Measurements from ENCODE around the gene UBXN1. TPM values are rescaled to one million over a fixed set of nuclear protein-coding genes. Genes with fewer than 3 reads are reported as not detected.

UBXN1 gene
- total RNA-seq, 1 experiment from 2014 or later = 153 TPM

DNA sequence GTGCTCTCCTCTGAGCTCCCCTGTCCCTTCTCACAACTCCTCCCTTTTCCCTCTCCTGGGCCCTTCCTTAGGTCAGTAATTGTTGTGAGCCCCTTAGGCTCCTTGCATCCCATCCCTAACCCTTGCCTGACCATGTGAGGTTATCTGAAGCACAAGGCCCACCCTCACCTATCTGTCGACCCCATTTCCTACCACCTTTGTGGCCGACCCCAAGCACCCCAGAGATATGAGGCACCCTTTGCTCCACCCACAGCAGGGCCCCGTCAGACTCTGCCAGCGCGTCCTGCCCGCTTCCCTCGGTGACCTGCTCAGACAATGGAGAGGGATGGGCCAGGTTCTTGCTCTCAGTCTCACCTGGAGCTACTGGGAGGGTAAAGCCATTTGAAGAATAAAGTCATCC, 29.9 kb upstream of the UBXN1 start:
- Mint-ChIP-seq H3K36me3 (ENCODE audit: insufficient read depth, unreplicated experiment) (peaks cover 49% of the 10 kb centered on the region), H3K27ac (ENCODE audit: low read depth, unreplicated experiment) (peak overlapping the region; percentile 98), H3K4me3 (ENCODE audit: unreplicated experiment) (peak overlapping the region; percentile 91), H3K9me3 (ENCODE audit: unreplicated experiment) (no peaks in the 10 kb centered on the region), H3K4me1 (ENCODE audit: insufficient read depth, unreplicated experiment) (peaks cover 25% of the 10 kb centered on the region), H3K27me3 (ENCODE audit: insufficient read depth, unreplicated experiment) (no peaks in the 10 kb centered on the region)
- no peak for DNase-seq (ENCODE audit: unreplicated experiment)
- TF ChIP-seq, protein P1, sequence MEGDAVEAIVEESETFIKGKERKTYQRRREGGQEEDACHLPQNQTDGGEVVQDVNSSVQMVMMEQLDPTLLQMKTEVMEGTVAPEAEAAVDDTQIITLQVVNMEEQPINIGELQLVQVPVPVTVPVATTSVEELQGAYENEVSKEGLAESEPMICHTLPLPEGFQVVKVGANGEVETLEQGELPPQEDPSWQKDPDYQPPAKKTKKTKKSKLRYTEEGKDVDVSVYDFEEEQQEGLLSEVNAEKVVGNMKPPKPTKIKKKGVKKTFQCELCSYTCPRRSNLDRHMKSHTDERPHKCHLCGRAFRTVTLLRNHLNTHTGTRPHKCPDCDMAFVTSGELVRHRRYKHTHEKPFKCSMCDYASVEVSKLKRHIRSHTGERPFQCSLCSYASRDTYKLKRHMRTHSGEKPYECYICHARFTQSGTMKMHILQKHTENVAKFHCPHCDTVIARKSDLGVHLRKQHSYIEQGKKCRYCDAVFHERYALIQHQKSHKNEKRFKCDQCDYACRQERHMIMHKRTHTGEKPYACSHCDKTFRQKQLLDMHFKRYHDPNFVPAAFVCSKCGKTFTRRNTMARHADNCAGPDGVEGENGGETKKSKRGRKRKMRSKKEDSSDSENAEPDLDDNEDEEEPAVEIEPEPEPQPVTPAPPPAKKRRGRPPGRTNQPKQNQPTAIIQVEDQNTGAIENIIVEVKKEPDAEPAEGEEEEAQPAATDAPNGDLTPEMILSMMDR (IDR thresholded peaks at IDR 0.05; ENCODE audit: unreplicated experiment) = no peak
- POLR2A ChIA-PET = interaction anchor here (0.7 to 15.7 kb wide), 14 partner anchors 10 to 151 kb away, joined by 3 to 197 read pairs (median 7); partner anchors contain the start of genes C11orf98, CSKMT, EEF1G and HNRNPUL2
- no TSS peak for BruUV-seq (replicated peaks)
- intact Hi-C loops (cut with micrococcal nuclease) = no loop called here
- CTCF ChIA-PET = interaction anchor here (0.5 to 7.0 kb wide), 4 partner anchors 12 to 98 kb away, joined by 3 to 33 read pairs (median 3); no protein-coding TSS in a partner anchor

DNA sequence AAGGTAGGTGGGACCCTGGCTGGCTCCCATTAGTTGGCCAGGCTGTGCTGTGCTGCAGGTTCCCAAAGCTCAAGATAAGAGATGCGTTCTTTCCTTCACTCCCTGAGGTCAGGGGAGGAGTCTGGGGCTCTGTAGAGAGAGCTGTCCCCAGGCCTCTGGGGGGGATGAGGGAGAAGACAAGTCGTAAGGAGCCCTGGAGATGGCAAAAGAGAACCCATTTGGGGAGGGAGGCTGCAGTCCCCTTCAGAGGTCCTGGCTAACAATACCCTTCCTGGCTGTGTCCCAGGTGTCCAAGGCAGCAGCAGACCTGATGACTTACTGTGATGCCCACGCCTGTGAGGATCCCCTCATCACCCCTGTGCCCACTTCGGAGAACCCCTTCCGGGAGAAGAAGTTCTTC, 29.5 kb upstream of the UBXN1 start:
- Mint-ChIP-seq H3K9me3 (ENCODE audit: unreplicated experiment) (no peaks in the 10 kb centered on the region), H3K4me3 (ENCODE audit: unreplicated experiment) (peak overlapping the region; percentile 91), H3K4me1 (ENCODE audit: insufficient read depth, unreplicated experiment) (peaks cover 25% of the 10 kb centered on the region), H3K27ac (ENCODE audit: low read depth, unreplicated experiment) (peak overlapping the region; percentile 98), H3K36me3 (ENCODE audit: insufficient read depth, unreplicated experiment) (peaks cover 49% of the 10 kb centered on the region), H3K27me3 (ENCODE audit: insufficient read depth, unreplicated experiment) (no peaks in the 10 kb centered on the region)
- POLR2A ChIA-PET = interaction anchor here (0.7 to 15.7 kb wide), 14 partner anchors 10 to 151 kb away, joined by 3 to 197 read pairs (median 7); partner anchors contain the start of genes C11orf98, CSKMT, EEF1G and HNRNPUL2
- no peak for DNase-seq (ENCODE audit: unreplicated experiment)
- CTCF ChIA-PET = interaction anchor here (0.5 to 7.0 kb wide), 8 partner anchors 12 to 1563 kb away, joined by 3 to 33 read pairs (median 3); partner anchors contain the start of gene TMEM179B
- TF ChIP-seq, protein P1 (IDR thresholded peaks at IDR 0.05; ENCODE audit: unreplicated experiment) = no peak
- no TSS peak for BruUV-seq (replicated peaks)
- intact Hi-C loops (cut with micrococcal nuclease) = no loop called here

DNA sequence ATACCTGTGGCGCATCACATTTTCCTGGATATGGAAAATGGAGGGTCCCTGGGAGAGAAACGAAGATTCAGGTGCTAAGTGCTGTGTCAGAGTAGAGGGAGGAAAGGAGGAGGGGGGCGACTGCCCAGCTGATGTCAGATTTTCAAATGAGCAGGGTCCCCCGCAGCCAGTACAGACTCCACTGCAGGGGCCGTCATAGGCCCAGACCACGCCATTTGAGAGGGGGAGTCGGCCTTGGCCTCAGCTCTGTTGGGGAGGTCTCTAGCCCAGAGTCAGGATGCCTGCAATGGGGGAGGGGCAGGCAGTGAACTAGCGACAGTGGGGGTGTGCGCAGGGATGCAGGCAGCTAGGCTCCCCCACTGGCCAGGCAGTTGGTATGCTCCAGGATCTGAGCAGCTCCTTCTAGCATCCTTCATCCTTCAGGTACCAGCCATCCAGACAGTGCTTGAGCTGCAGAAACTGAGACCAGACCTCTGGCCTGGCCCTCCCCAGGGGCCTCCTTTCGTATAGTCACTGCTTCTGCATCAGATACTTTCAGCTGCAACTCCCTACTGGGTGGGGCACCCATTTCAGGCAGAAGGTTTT, 28.5 kb upstream of the UBXN1 start, which contains the start of the genes BSCL2 and GNG3:
Gene BSCL2, minus strand, starts transcription at position 148 of the 585 bp plus-strand sequence. CDS start 229 bp downstream, outside the sequence.
Gene GNG3, plus strand, starts transcription at position 400 of the 585 bp plus-strand sequence. CDS start 620 bp downstream, outside the sequence.
- H3K27ac Mint-ChIP-seq (ENCODE audit: low read depth, unreplicated experiment) = peak within 1 kb of the TSS; percentile 98
- peaks cover 25% of the 10 kb centered on the region for H3K4me1 Mint-ChIP-seq (ENCODE audit: insufficient read depth, unreplicated experiment)
- TF ChIP-seq, protein P1 (IDR thresholded peaks at IDR 0.05; ENCODE audit: unreplicated experiment) = no peak
- H3K9me3 Mint-ChIP-seq (ENCODE audit: unreplicated experiment) = no peaks in the 10 kb centered on the region
- H3K4me3 Mint-ChIP-seq (ENCODE audit: unreplicated experiment) = peak within 1 kb of the TSS; percentile 92
- no peak for DNase-seq (ENCODE audit: unreplicated experiment)
- no TSS peak for BruUV-seq (replicated peaks)
- ChIA-PET POLR2A (interaction anchor here (0.6 to 15.7 kb wide), 8 partner anchors 19 to 1338 kb away, joined by 3 to 197 read pairs (median 6); partner anchors contain the start of genes HNRNPUL2, INTS5, LBHD1 and TTC9C), CTCF (interaction anchor here (0.5 to 7.0 kb wide), 10 partner anchors 13 to 1564 kb away, joined by 3 to 38 read pairs (median 4); partner anchors contain the start of gene TMEM179B)
- H3K36me3 Mint-ChIP-seq (ENCODE audit: insufficient read depth, unreplicated experiment) = peaks cover 46% of the 10 kb centered on the region
- H3K27me3 Mint-ChIP-seq (ENCODE audit: insufficient read depth, unreplicated experiment) = no peaks in the 10 kb centered on the region
- intact Hi-C loops (cut with micrococcal nuclease) = no loop called here

DNA sequence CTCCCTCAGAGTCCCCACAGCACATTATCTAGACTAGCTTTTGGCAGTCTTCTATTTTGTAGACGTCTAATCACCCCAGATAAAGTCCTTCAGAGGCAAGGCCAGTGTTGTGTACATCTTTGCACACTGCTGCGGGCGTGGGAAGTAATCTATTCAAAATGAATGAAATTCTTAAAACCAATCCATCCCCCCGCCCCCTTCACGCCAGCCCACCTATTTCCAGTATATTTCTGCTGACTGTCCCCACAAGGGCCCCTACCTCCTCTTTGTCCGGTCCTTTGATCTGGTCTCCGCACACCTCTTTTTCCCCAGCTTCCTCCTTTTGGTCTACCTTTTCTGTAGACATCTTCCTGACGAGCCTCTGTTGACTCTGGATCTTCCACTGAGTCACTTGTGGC, 28.0 kb upstream of the UBXN1 start:
- no TSS peak for BruUV-seq (replicated peaks)
- Mint-ChIP-seq H3K4me1 (ENCODE audit: insufficient read depth, unreplicated experiment) (peaks cover 25% of the 10 kb centered on the region), H3K27me3 (ENCODE audit: insufficient read depth, unreplicated experiment) (no peaks in the 10 kb centered on the region), H3K27ac (ENCODE audit: low read depth, unreplicated experiment) (no peak overlapping the region), H3K9me3 (ENCODE audit: unreplicated experiment) (no peaks in the 10 kb centered on the region), H3K36me3 (ENCODE audit: insufficient read depth, unreplicated experiment) (peaks cover 44% of the 10 kb centered on the region), H3K4me3 (ENCODE audit: unreplicated experiment) (peak overlapping the region; percentile 58)
- POLR2A ChIA-PET = interaction anchor here (1.0 to 15.7 kb wide), 11 partner anchors 15 to 137 kb away, joined by 3 to 197 read pairs (median 6); partner anchors contain the start of genes B3GAT3, HNRNPUL2, INTS5 and MTA2
- no peak for DNase-seq (ENCODE audit: unreplicated experiment)
- TF ChIP-seq, protein P1 (IDR thresholded peaks at IDR 0.05; ENCODE audit: unreplicated experiment) = no peak
- intact Hi-C loops (cut with micrococcal nuclease) = no loop called here
- CTCF ChIA-PET = interaction anchor here (0.6 to 7.0 kb wide), 6 partner anchors 13 to 1130 kb away, joined by 3 to 38 read pairs (median 4); no protein-coding TSS in a partner anchor
